22Rv1 (cell line): Measurements from ENCODE around the gene THEMIS.

Experiments used
- H3K27ac ChIP-seq: fragments of 450-650 bp; 2 replicates; pipeline ENCODE4 v1.5.1; 2017
- ZFX ChIP-seq: fragments of 450-650 bp; IDR thresholded peaks from 2 replicates; pipeline ENCODE4 v1.6.1; 2017; ENCODE audit warnings: antibody characterized with exemption, borderline replicate concordance
- TF ChIP-seq, protein P1 (sequence below): fragments of 450-650 bp; IDR thresholded peaks from 2 replicates; pipeline ENCODE4 v1.5.1; 2017; ENCODE audit warnings: mild to moderate bottlenecking

THEMIS gene

DNA sequence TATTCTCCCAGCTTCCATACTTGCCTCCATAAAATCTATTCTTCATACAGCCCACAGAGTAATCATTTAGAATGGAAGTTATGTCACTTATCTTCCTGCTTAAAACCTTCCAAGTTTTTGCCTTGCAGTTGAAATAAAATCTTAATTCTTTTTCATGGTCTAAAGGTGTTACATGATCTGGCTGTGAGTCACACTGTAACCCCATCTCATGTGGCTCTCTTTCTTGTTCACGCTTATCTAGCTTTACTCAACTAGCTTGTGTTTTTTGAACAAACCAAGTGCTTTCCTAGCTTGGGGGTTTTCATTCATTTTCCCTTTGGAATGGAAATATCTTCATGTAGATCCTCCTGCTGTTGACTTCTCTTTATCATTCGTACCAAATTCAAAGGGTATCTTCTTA is 23.6 kb upstream of the THEMIS start:
- TF ChIP-seq ZFX, result no peak
- TF ChIP-seq, protein P1, sequence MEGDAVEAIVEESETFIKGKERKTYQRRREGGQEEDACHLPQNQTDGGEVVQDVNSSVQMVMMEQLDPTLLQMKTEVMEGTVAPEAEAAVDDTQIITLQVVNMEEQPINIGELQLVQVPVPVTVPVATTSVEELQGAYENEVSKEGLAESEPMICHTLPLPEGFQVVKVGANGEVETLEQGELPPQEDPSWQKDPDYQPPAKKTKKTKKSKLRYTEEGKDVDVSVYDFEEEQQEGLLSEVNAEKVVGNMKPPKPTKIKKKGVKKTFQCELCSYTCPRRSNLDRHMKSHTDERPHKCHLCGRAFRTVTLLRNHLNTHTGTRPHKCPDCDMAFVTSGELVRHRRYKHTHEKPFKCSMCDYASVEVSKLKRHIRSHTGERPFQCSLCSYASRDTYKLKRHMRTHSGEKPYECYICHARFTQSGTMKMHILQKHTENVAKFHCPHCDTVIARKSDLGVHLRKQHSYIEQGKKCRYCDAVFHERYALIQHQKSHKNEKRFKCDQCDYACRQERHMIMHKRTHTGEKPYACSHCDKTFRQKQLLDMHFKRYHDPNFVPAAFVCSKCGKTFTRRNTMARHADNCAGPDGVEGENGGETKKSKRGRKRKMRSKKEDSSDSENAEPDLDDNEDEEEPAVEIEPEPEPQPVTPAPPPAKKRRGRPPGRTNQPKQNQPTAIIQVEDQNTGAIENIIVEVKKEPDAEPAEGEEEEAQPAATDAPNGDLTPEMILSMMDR, result no peak
- no peak overlapping the region for H3K27ac ChIP-seq

DNA sequence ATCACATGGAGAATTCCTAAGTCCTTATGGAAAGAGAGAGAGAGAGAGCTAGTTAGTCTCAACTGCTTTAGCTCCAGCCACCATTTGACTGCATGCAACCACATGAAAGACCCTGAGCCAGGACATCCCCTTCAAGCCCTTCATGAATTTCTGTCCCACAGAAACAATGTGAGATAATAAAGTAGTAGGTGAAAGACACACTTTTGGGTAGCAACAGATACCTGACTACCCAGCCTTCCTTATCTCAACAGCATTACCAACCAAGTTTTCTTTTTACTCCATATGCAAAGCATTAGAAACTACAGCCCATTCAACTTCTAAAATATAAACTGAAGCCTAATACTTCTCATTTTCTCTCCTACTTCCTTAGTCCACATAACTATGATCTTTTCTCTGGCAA is 23.2 kb upstream of the THEMIS start:
- no peak overlapping the region for H3K27ac ChIP-seq
- TF ChIP-seq, protein P1, result no peak
- TF ChIP-seq ZFX, result no peak

DNA sequence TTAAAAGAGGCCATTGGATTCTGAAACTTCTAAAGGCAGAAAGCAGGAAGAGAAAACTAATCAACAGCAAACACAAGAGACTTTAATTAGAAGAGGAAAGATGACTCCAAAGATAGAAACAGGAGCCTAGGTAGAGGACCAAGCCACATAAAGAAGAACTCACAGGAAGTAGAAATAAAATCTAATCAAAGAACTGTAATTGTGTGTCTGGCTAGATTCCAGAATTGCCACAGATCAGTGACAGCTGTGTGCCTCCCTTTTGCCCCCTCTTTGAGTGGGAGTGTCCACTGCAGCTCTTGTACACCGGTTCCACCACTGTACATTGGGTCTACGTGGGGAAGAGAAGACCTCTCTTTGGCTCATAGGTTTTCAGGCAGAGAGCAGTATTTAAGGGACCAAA is 22.3 kb upstream of the THEMIS start:
- no peak for TF ChIP-seq ZFX
- TF ChIP-seq, protein P1, result no peak
- H3K27ac ChIP-seq, result no peak overlapping the region

DNA sequence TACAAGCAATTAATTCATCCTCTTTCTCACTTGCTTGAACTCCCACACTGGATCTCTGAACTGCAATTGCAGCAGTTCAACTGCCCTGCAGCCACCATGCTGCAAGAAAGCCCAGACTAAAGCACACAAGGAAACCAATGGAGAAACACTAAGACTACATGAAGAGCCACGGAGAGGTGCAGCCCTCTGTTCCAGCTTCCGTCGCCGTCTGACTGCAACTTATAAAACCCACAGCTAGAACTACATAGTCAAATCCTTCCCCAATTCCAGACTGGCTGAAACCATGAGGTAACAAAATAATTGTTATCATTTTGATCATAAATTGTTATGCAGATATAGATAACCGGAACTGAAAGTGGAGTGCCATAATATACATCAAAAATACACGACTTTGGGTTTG is 21.1 kb upstream of the THEMIS start:
- no peak overlapping the region for H3K27ac ChIP-seq
- TF ChIP-seq ZFX, result no peak
- TF ChIP-seq, protein P1, result no peak

DNA sequence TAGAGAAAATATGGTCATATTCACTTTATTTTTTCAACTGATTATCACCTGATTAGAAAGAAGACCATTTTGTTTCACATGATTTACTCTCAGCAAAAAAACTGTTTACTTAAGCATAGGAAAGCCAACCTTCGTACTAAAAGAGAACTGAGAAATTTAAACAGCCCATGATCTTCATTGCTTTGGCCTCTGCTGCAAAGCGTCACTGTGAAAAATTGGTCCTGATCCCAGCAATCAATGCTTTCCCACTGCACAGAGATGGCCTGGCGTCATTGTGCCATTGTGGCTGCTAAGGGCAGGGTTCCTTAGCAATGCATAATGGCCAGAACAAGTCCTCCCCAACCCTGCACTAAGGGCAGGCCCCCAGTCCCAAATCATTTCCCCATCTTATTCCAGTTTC is 19.9 kb upstream of the THEMIS start:
- no peak overlapping the region for H3K27ac ChIP-seq
- no peak for TF ChIP-seq ZFX
- TF ChIP-seq, protein P1, result no peak

DNA sequence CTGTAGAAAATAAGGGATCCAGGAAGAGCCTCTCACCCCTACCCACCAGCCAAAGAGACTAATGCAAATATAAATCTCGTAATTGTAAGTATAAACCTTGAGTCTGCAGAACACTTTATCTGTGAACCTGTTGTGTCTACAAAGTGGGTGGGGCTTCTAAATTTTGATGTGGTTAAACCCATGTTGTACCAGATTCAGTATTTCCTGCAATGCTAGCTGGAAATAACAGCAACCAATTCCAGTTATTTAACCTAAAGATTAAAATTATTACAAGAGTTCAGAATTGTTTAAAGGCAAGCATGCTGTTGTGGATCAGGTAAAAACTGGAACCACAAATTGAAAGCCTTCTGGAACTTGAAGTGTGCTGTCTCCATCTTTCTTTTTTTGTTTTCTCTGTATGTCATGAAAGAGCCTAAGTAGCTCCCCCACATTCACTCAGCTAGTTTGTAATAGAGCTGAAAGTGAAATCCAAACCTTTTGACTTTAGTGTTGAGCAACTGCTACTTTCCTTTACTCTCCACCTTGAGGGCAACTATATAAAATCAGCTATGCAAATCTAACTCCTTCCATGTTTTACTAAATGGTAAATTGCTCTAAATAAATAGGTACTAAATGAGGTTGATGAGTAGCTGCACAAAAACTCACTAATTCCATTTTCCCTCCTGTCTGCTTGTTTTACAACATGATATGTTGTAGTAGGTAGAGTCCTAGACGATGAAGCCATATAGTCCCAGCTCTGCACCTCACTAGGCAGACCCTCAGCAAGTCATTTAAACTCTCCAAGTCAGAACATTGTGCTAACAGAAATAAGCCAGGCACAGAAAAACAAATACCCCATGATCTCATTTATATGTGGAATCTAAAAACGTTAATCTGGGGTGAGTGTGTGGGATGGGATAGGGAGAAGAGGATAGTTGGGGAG is 17.9 kb upstream of the THEMIS start:
- TF ChIP-seq ZFX, result no peak
- TF ChIP-seq, protein P1, result no peak
- H3K27ac ChIP-seq, result no peak overlapping the region

DNA sequence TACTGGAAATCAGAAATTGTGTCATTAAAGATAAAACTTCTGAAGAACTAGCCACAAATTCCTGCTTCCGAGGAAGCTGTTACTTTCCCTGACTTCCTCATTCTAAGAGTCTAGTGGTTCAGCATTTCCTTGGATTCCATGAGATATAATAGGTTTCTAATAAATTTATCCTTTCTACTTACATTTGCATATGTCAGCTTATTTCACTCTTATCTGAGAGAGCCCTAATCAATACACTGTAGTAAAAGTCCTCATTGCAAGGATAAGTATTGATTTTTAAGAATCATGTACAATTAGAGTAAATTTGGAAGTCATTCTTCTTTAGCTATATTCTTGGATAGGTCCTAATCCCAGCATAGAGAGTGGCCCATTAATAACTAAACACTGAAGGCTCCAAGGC is 16.9 kb upstream of the THEMIS start:
- no peak for TF ChIP-seq ZFX
- TF ChIP-seq, protein P1, result no peak
- H3K27ac ChIP-seq, result no peak overlapping the region
